Activated B cell treated with CpG ODN at 0.5 μM for 24 hours (primary cell): Measurements from ENCODE around the gene ENPP1. TPM values are rescaled to one million over a fixed set of nuclear protein-coding genes. Genes with fewer than 3 reads are reported as not detected.

Experiments
- ATAC-seq: fragments of 200-7000 bp; cut with Tn5 transposase; one replicate; pipeline ENCODE4 v1.10.0; 2021; ENCODE audit warnings: low read depth, mild to moderate bottlenecking, moderate library complexity
- CTCF ChIA-PET: fragments of 350-600 bp; sonication (Branson Sonifier 250); formaldehyde crosslinking; loops from one replicate; lab custom pipeline; 2021; ENCODE audit warnings: antibody characterized with exemption; lab: Charles Lee
- POLR2A ChIA-PET: fragments of 350-600 bp; sonication (Branson Sonifier 250); formaldehyde crosslinking; loops from one replicate; lab custom pipeline; 2021; ENCODE audit warnings: antibody characterized with exemption; lab: Charles Lee
- DNase-seq: peaks from one replicate; pipeline ENCODE4 v3.0.0; 2022
- H3K27ac Mint-ChIP-seq: one replicate; pipeline ENCODE4 v1.8.0; 2020; ENCODE audit warnings: mixed read lengths
- H3K27me3 Mint-ChIP-seq: one replicate; pipeline ENCODE4 v1.8.0; 2021; ENCODE audit warnings: mixed read lengths
- H3K36me3 Mint-ChIP-seq: one replicate; pipeline ENCODE4 v1.8.0; 2021; ENCODE audit warnings: low read depth, mixed read lengths
- H3K4me1 Mint-ChIP-seq: one replicate; pipeline ENCODE4 v1.8.0; 2021; ENCODE audit warnings: mixed read lengths
- H3K4me3 Mint-ChIP-seq: one replicate; pipeline ENCODE4 v1.8.0; 2020; ENCODE audit warnings: mild to moderate bottlenecking, mixed read lengths
- H3K9me3 Mint-ChIP-seq: one replicate; pipeline ENCODE4 v1.8.0; 2020; ENCODE audit warnings: mixed read lengths
- intact Hi-C: fragments of 100-400 bp; cut with micrococcal nuclease; formaldehyde crosslinking; loops from one replicate; pipeline ENCODE4 v1.15.1; 2024
- total RNA-seq: library from RNA; stranded (reverse); gene quantifications from 2 replicates; pipeline ENCODE4 v1.2.3, GENCODE V29; 2022
- TF ChIP-seq, protein P1 (sequence below): fragments of 200-600 bp; IDR thresholded peaks from one replicate; pipeline ENCODE4 v1.8.0; 2022; ENCODE audit warnings: antibody characterized with exemption, mild to moderate bottlenecking

The ENPP1 gene
- total RNA-seq, 1 donor from 2014 or later, result 1.3 TPM

DNA sequence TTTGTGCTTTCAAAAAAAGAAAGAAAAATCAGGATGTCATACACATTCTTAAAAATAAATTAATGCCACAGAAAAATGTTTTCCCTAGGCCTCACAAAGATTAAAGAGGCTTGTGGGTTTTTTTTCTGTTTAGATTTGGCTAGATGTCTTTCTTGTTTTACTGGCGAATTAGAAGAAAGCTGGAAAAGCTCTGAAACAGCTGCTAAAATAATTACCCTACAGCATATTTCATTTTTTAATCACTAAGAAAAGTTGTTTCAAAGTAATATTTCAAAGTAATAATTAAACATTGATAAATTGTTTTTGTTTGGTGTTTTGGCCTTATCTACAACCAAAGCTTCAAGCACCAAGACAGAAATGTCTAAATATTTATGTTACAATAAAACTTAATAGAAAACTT lies 3.7 kb upstream of the ENPP1 start:
- Mint-ChIP-seq H3K9me3 (peaks cover 3% of the 10 kb centered on the region), H3K4me1 (peaks cover 20% of the 10 kb centered on the region), H3K27me3 (peaks cover 12% of the 10 kb centered on the region), H3K36me3 (peaks cover 3% of the 10 kb centered on the region), H3K4me3 (no peak overlapping the region), H3K27ac (no peak overlapping the region)
- ChIA-PET POLR2A (no interaction called here), CTCF (no interaction called here)
- DNase-seq (no peak), ATAC-seq (no peak)
- intact Hi-C loops, result no loop called here
- TF ChIP-seq, protein P1, sequence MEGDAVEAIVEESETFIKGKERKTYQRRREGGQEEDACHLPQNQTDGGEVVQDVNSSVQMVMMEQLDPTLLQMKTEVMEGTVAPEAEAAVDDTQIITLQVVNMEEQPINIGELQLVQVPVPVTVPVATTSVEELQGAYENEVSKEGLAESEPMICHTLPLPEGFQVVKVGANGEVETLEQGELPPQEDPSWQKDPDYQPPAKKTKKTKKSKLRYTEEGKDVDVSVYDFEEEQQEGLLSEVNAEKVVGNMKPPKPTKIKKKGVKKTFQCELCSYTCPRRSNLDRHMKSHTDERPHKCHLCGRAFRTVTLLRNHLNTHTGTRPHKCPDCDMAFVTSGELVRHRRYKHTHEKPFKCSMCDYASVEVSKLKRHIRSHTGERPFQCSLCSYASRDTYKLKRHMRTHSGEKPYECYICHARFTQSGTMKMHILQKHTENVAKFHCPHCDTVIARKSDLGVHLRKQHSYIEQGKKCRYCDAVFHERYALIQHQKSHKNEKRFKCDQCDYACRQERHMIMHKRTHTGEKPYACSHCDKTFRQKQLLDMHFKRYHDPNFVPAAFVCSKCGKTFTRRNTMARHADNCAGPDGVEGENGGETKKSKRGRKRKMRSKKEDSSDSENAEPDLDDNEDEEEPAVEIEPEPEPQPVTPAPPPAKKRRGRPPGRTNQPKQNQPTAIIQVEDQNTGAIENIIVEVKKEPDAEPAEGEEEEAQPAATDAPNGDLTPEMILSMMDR, result no peak

DNA sequence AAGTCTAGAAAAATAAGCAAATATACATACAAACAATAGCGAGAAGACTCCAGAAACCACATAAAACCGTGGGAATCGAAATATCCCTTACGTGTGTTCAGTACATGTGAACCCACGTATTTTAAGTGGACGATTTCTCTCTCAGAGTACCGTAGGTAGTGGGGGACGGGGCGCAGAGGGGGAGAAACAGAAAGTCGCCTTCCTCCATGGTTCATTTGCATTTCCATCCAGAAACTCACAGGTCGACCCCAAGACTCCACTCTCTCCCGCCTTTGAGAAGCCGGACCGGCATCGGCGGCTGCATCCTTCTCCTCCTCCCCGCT lies 538 bp upstream of the ENPP1 start:
- Mint-ChIP-seq H3K27ac (peak overlapping the region; percentile 42), H3K36me3 (peaks cover 3% of the 10 kb centered on the region), H3K4me1 (peaks cover 20% of the 10 kb centered on the region), H3K9me3 (no peaks in the 10 kb centered on the region), H3K4me3 (peak overlapping the region; percentile 90), H3K27me3 (peaks cover 28% of the 10 kb centered on the region)
- DNase-seq, result no peak
- TF ChIP-seq, protein P1, result no peak
- ChIA-PET POLR2A (no interaction called here), CTCF (no interaction called here)
- ATAC-seq, result no peak
- intact Hi-C loops, result loop anchor here (1.0 to 5.0 kb wide), 4 partner anchors 105 to 1005 kb away; partner anchors contain the start of genes MED23 and RPS12

DNA sequence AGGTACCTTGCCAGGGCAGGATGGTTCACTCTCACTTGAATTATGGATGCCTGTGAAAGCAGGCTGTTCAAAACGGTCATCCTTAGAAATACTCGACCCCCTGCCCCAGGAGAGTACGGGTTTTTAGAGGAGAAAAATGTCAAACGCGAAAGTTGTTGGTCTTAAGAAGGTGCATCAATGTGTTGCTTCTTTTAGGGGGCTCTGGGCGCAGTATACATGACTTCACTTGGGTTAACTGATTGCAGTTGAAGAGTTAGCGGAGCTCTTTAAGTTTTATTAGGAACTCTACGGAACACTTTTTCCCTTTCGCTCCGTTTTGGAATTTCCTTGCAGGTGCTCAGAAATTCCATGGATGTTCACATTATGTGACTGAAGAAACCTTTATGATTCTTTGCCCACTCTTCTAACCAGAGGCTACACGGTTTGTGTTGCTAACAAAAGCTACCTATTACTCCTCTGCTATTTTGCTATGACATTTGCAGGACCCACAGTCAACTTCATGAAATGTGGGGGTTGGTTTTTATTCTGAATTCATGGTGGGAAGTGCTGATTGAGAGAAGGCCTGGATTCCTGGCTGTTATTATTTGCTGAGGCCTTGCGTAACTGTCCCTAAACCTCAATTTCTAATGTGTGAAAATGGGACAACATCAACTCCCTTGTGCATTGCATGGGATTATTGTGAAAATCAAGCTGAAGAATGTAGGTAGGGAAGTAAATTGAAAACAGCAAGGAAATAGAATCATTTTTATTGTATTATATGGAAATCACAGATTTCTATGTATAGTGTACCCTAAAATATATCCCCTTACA lies 845 bp downstream of the ENPP1 start:
- Mint-ChIP-seq H3K9me3 (no peaks in the 10 kb centered on the region), H3K4me1 (peaks cover 16% of the 10 kb centered on the region), H3K27ac (no peak overlapping the region), H3K4me3 (peak overlapping the region; percentile 81), H3K27me3 (peaks cover 32% of the 10 kb centered on the region), H3K36me3 (peaks cover 3% of the 10 kb centered on the region)
- POLR2A ChIA-PET, result no interaction called here
- intact Hi-C loops, result loop anchor here (5.0 kb wide), 2 partner anchors 104 to 1004 kb away; partner anchors contain the start of gene RPS12
- TF ChIP-seq, protein P1, result no peak
- ATAC-seq (no peak), DNase-seq (no peak)
- CTCF ChIA-PET, result no interaction called here

DNA sequence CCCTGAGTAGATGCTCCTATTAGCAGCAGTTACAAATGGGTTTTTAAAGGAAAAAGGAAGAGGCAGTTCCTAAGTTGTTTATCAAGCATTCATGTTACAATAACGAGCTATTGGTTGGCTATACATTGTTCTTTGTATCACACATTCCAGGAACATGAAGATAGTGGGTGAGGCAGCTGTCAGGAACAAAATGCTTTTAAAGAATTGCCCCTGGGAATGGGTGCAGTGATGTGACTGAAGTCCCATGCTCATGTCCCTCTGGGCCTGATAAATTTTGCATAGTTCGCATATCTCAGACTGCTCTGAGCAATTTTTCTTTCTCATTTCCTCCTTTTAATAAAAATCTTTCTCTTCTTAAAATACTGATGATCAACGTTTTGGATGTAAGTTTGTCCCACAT lies 3.7 kb downstream of the ENPP1 start:
- H3K27me3 Mint-ChIP-seq, result peaks cover 36% of the 10 kb centered on the region
- intact Hi-C loops, result no loop called here
- H3K4me3 Mint-ChIP-seq, result no peak overlapping the region
- H3K36me3 Mint-ChIP-seq, result peaks cover 3% of the 10 kb centered on the region
- peaks cover 16% of the 10 kb centered on the region for H3K4me1 Mint-ChIP-seq
- H3K27ac Mint-ChIP-seq, result no peak overlapping the region
- CTCF ChIA-PET, result no interaction called here
- ATAC-seq, result no peak
- POLR2A ChIA-PET, result no interaction called here
- no peaks in the 10 kb centered on the region for H3K9me3 Mint-ChIP-seq
- DNase-seq, result no peak
- TF ChIP-seq, protein P1, result no peak

DNA sequence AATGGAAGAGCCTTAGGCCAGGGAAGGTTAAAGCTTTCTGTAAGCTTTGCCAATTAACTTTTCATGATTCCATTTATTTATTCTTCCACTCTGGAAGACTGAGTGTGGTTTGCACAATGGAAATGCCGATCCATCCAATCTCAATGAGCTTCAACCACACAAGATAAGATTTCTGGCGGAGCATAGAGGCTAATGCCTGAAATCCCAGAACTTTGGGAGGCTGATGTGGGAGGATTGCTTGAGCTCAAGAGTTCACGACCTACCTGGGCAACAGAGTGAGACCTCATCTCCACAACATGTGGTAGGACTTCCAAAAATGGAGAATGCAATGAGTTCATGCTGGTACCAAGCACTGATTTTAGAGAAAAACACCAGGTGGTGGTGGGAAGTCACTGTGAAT lies 6.2 kb downstream of the ENPP1 start:
- Mint-ChIP-seq H3K4me3 (no peak overlapping the region), H3K4me1 (no peaks in the 10 kb centered on the region), H3K27ac (no peak overlapping the region), H3K27me3 (peaks cover 30% of the 10 kb centered on the region), H3K9me3 (no peaks in the 10 kb centered on the region), H3K36me3 (no peaks in the 10 kb centered on the region)
- ChIA-PET POLR2A (no interaction called here), CTCF (no interaction called here)
- DNase-seq, result no peak
- TF ChIP-seq, protein P1, result no peak
- intact Hi-C loops, result no loop called here
- no peak for ATAC-seq
